ENCODE data around the gene TRAF1. TPM values are rescaled to one million over a fixed set of nuclear protein-coding genes. Genes with fewer than 3 reads are reported as not detected.

The TRAF1 gene
- polyA plus RNA-seq, 3 donors = 4.9 to 6.6 (median 6.4) TPM

GRCh38 chr9:120855827-120856670, 70.5 kb downstream of the TRAF1 start:
- DNase-seq = no peak

- no peak for DNase-seq
These were observed 71.8 kb downstream of the TRAF1 start for GRCh38 chr9:120854596-120855327.

- no peak for DNase-seq
These were observed 73.4 kb downstream of the TRAF1 start for GRCh38 chr9:120853198-120853597.

Other genes starting within 250 kb of the TRAF1 start
- gene MEGF9, start 212.3 kb downstream of the TRAF1 start, polyA plus RNA-seq (ENCODE audit: insufficient read length in 3 of 3) = 10 to 100 TPM; 14.0 to 17.9 (median 15.6) TPM
- 10 to 100 TPM; 35.8 to 50.7 (median 46.9) TPM for gene FBXW2, start 133.4 kb downstream of the TRAF1 start, polyA plus RNA-seq (ENCODE audit: insufficient read length in 3 of 3)
- gene PSMD5, start 83.9 kb downstream of the TRAF1 start, polyA plus RNA-seq (ENCODE audit: insufficient read length in 3 of 3) = 10 to 100 TPM; 27.3 to 37.6 (median 36.0) TPM
- 10 to 100 TPM; 26.0 to 39.7 (median 34.7) TPM for gene PHF19, start 49.6 kb downstream of the TRAF1 start, polyA plus RNA-seq (ENCODE audit: insufficient read length in 3 of 3)
- gene C5, start 123.5 kb upstream of the TRAF1 start, polyA plus RNA-seq (ENCODE audit: insufficient read length in 3 of 3) = 10 to 100 TPM; 11.7 to 17.3 (median 16.1) TPM
- gene CNTRL, start 148.2 kb upstream of the TRAF1 start, polyA plus RNA-seq (ENCODE audit: insufficient read length in 3 of 3) = 10 to 100 TPM; 29.2 to 37.0 (median 35.7) TPM

All from renal pelvis (tissue), 4 donors.